Measurements from ENCODE around the gene NLGN1. TPM values are rescaled to one million over a fixed set of nuclear protein-coding genes. Genes with fewer than 3 reads are reported as not detected.

Gene NLGN1
- total RNA-seq, 3 donors from 2014 or later (not counting 1 experiment from before 2014, with no cell fraction given), result not detected

DNA sequence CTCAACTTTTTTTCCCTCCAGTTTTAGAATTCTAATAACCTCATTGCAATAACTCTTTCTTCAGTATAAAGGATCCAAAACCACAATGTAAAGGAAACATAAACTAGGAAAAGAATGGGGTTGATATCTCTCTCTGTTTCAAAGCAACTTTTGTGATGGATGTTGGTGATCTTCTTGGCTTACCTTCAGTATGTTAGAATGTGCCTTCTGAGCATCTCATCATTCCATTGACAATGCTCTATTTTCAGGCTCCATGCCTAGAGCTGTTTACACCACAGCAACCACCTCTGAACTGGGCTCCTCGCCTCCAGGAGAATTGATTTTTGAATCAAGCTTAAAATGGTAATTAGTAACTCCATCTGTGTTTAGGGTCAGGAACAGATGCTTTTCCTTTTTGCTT, 6.6 kb downstream of the NLGN1 start:
- H3K27me3 ChIP-seq (ENCODE audit: control insufficient read depth, insufficient read depth, low read length), result peaks cover 1% of the 10 kb centered on the region
- H3K4me1 ChIP-seq (ENCODE audit: control insufficient read depth, insufficient read depth, low read length), result no peaks in the 10 kb centered on the region
- ATAC-seq (no peak), DNase-seq (no peak)
- H3K4me1 Mint-ChIP-seq, result no peaks in the 10 kb centered on the region
- H3K27me3 Mint-ChIP-seq (ENCODE audit: low read depth in 2 of 2), result peaks cover 10 to 20% of the 10 kb centered on the region in 2 donors
- 83% methylated on average over 1 of the region's 1 CpG for WGBS (ENCODE audit: insufficient coverage)
- intact Hi-C loops (cut with micrococcal nuclease), result no loop called here
- no peak overlapping the region for H3K4me3 Mint-ChIP-seq
- H3K36me3 Mint-ChIP-seq, result no peaks in the 10 kb centered on the region
- H3K4me3 ChIP-seq (ENCODE audit: low read length), result no peak overlapping the region
- no peak overlapping the region for H3K27ac Mint-ChIP-seq
- no peaks in the 10 kb centered on the region for H3K36me3 ChIP-seq (ENCODE audit: control insufficient read depth, insufficient read depth, low read length)
- no peak overlapping the region for H3K27ac ChIP-seq (ENCODE audit: low read length)
- peaks cover 0 to 3% of the 10 kb centered on the region in 2 donors for H3K9me3 Mint-ChIP-seq
- TF ChIP-seq, protein P1, sequence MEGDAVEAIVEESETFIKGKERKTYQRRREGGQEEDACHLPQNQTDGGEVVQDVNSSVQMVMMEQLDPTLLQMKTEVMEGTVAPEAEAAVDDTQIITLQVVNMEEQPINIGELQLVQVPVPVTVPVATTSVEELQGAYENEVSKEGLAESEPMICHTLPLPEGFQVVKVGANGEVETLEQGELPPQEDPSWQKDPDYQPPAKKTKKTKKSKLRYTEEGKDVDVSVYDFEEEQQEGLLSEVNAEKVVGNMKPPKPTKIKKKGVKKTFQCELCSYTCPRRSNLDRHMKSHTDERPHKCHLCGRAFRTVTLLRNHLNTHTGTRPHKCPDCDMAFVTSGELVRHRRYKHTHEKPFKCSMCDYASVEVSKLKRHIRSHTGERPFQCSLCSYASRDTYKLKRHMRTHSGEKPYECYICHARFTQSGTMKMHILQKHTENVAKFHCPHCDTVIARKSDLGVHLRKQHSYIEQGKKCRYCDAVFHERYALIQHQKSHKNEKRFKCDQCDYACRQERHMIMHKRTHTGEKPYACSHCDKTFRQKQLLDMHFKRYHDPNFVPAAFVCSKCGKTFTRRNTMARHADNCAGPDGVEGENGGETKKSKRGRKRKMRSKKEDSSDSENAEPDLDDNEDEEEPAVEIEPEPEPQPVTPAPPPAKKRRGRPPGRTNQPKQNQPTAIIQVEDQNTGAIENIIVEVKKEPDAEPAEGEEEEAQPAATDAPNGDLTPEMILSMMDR (IDR thresholded peaks at IDR 0.05), result no peak
- peaks cover 3% of the 10 kb centered on the region for H3K9me3 ChIP-seq (ENCODE audit: control insufficient read depth, insufficient read depth, low read length)

GRCh38 chr3:173410436-173410835, 12.9 kb downstream of the NLGN1 start:
- H3K4me1 ChIP-seq (ENCODE audit: control insufficient read depth, insufficient read depth, low read length), result no peaks in the 10 kb centered on the region
- no peak overlapping the region for H3K27ac Mint-ChIP-seq
- no peaks in the 10 kb centered on the region for H3K36me3 Mint-ChIP-seq
- ATAC-seq (no peak), DNase-seq (no peak)
- intact Hi-C loops (cut with micrococcal nuclease), result no loop called here
- no peak overlapping the region for H3K4me3 ChIP-seq (ENCODE audit: low read length)
- no peaks in the 10 kb centered on the region for H3K36me3 ChIP-seq (ENCODE audit: control insufficient read depth, insufficient read depth, low read length)
- H3K27me3 ChIP-seq (ENCODE audit: control insufficient read depth, insufficient read depth, low read length), result no peaks in the 10 kb centered on the region
- H3K4me3 Mint-ChIP-seq, result no peak overlapping the region
- H3K4me1 Mint-ChIP-seq, result no peaks in the 10 kb centered on the region
- TF ChIP-seq, protein P1 (IDR thresholded peaks at IDR 0.05), result no peak
- H3K9me3 ChIP-seq (ENCODE audit: control insufficient read depth, insufficient read depth, low read length), result no peaks in the 10 kb centered on the region
- H3K9me3 Mint-ChIP-seq, result peaks cover 0 to 3% of the 10 kb centered on the region in 2 donors
- H3K27ac ChIP-seq (ENCODE audit: low read length), result no peak overlapping the region
- H3K27me3 Mint-ChIP-seq (ENCODE audit: low read depth in 2 of 2), result peaks cover 0 to 7% of the 10 kb centered on the region in 2 donors

GRCh38 chr3:173410849-173411248, 13.3 kb downstream of the NLGN1 start:
- 88% methylated on average over 1 of the region's 1 CpG for whole genome bisulfite sequencing (ENCODE audit: insufficient coverage)
- H3K27ac ChIP-seq (ENCODE audit: low read length), result no peak overlapping the region
- peaks cover 0 to 3% of the 10 kb centered on the region in 2 donors for H3K9me3 Mint-ChIP-seq
- no peaks in the 10 kb centered on the region for H3K4me1 Mint-ChIP-seq
- H3K27ac Mint-ChIP-seq, result no peak overlapping the region
- H3K9me3 ChIP-seq (ENCODE audit: control insufficient read depth, insufficient read depth, low read length), result no peaks in the 10 kb centered on the region
- no peak for DNase-seq
- no peaks in the 10 kb centered on the region for H3K36me3 Mint-ChIP-seq
- TF ChIP-seq, protein P1 (IDR thresholded peaks at IDR 0.05), result no peak
- H3K4me1 ChIP-seq (ENCODE audit: control insufficient read depth, insufficient read depth, low read length), result no peaks in the 10 kb centered on the region
- H3K27me3 ChIP-seq (ENCODE audit: control insufficient read depth, insufficient read depth, low read length), result no peaks in the 10 kb centered on the region
- intact Hi-C loops (cut with micrococcal nuclease), result no loop called here
- no peak overlapping the region for H3K4me3 ChIP-seq (ENCODE audit: low read length)
- no peaks in the 10 kb centered on the region for H3K36me3 ChIP-seq (ENCODE audit: control insufficient read depth, insufficient read depth, low read length)
- ATAC-seq, result no peak
- peaks cover 0 to 7% of the 10 kb centered on the region in 2 donors for H3K27me3 Mint-ChIP-seq (ENCODE audit: low read depth in 2 of 2)
- no peak overlapping the region for H3K4me3 Mint-ChIP-seq

- ATAC-seq, result no peak
- Mint-ChIP-seq H3K36me3 (no peaks in the 10 kb centered on the region), H3K4me1 (no peaks in the 10 kb centered on the region), H3K27me3 (ENCODE audit: low read depth in 2 of 2) (peaks cover 0 to 7% of the 10 kb centered on the region in 2 donors), H3K27ac (no peak overlapping the region), H3K9me3 (peaks cover 0 to 3% of the 10 kb centered on the region in 2 donors), H3K4me3 (no peak overlapping the region)
- TF ChIP-seq, protein P1 (IDR thresholded peaks at IDR 0.05), result no peak
- no peaks in the 10 kb centered on the region for H3K4me1 ChIP-seq (ENCODE audit: control insufficient read depth, insufficient read depth, low read length)
- no peaks in the 10 kb centered on the region for H3K9me3 ChIP-seq (ENCODE audit: control insufficient read depth, insufficient read depth, low read length)
- no peak overlapping the region for H3K27ac ChIP-seq (ENCODE audit: low read length)
- WGBS (ENCODE audit: insufficient coverage), result 40% methylated on average over 3 of the region's 5 CpGs
- intact Hi-C loops (cut with micrococcal nuclease), result no loop called here
- no peak for DNase-seq
- no peaks in the 10 kb centered on the region for H3K36me3 ChIP-seq (ENCODE audit: control insufficient read depth, insufficient read depth, low read length)
- H3K27me3 ChIP-seq (ENCODE audit: control insufficient read depth, insufficient read depth, low read length), result no peaks in the 10 kb centered on the region
- no peak overlapping the region for H3K4me3 ChIP-seq (ENCODE audit: low read length)
Observed at GRCh38 chr3:173411375-173411973, 13.9 kb downstream of the NLGN1 start.
